Effector memory CD4-positive, alpha-beta T cell (primary cell): ENCODE measurements around the gene ARGLU1.

ENCODE experiments used
- DNase-seq, 3 donors: peaks; one replicate each; pipeline ENCODE4 v3.0.0-alpha.2; 2020
- H3K27ac ChIP-seq: 2 replicates; pipeline ENCODE4 v1.7.0; 2013; ENCODE audit warnings: mild to moderate bottlenecking, low read length, moderate library complexity; ENCODE audit not compliant: insufficient read depth, poor library complexity, severe bottlenecking
- H3K27me3 ChIP-seq: replicated peaks from 2 replicates; pipeline ENCODE4 v1.7.0; 2013; ENCODE audit warnings: mild to moderate bottlenecking, low read length; ENCODE audit not compliant: insufficient read depth, control insufficient read depth, poor library complexity, severe bottlenecking
- H3K36me3 ChIP-seq: 2 replicates; pipeline ENCODE4 v1.7.0; 2013; ENCODE audit warnings: mild to moderate bottlenecking, low read length, moderate library complexity; ENCODE audit not compliant: control insufficient read depth, insufficient read depth
- H3K4me1 ChIP-seq: 2 replicates; pipeline ENCODE4 v1.7.0; 2013; ENCODE audit warnings: low read length, mild to moderate bottlenecking; ENCODE audit not compliant: control insufficient read depth, insufficient read depth, poor library complexity, severe bottlenecking
- H3K4me3 ChIP-seq: 2 replicates; pipeline ENCODE4 v1.7.0; 2013; ENCODE audit warnings: low read length, low read depth, mild to moderate bottlenecking; ENCODE audit not compliant: insufficient read depth, poor library complexity, severe bottlenecking
- H3K9me3 ChIP-seq: 2 replicates; pipeline ENCODE4 v1.7.0; 2013; ENCODE audit warnings: mild to moderate bottlenecking, low read length, moderate library complexity; ENCODE audit not compliant: control insufficient read depth

Gene ARGLU1

GRCh38 chr13:106588367-106588766, 20.4 kb upstream of the ARGLU1 start:
- Histone ChIP-seq H3K4me3 (no peak overlapping the region), H3K36me3 (no peaks in the 10 kb centered on the region), H3K27me3 (no peaks in the 10 kb centered on the region), H3K9me3 (peaks cover 7% of the 10 kb centered on the region), H3K27ac (no peak overlapping the region), H3K4me1 (no peaks in the 10 kb centered on the region)
- no peak for DNase-seq

- H3K27ac ChIP-seq = no peak overlapping the region
- DNase-seq = no peak
- peaks cover 7% of the 10 kb centered on the region for H3K9me3 ChIP-seq
These were observed 19.9 kb upstream of the ARGLU1 start for GRCh38 chr13:106587787-106588186.

DNA sequence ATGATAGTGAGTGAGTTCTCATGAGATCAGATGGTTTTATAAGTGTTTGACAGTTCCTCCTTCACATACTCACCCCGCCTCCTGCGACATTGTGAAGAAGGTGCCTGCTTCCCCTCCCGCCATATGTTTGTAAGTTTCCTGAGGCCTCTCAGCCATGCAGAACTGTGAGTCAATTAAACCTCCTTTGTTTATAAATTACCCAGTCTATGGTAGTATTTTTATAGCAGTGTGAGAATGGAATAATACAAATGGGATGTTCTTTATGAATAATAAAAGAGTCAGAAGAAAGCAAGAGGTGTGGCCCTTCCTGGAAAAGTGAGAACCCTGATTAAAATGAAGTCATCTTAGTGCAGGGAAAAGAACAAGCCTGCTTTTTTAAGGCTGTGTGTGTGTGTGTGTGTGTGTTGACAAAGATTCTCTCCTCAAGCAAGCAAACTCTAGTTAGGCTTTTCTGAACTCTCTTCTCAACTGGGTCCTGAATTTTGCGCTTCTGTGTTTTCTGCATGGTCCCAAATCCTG, 18.8 kb upstream of the ARGLU1 start:
- Histone ChIP-seq H3K36me3 (no peaks in the 10 kb centered on the region), H3K27me3 (no peaks in the 10 kb centered on the region), H3K9me3 (peaks cover 7% of the 10 kb centered on the region), H3K4me1 (no peaks in the 10 kb centered on the region), H3K4me3 (no peak overlapping the region), H3K27ac (no peak overlapping the region)
- no peak for DNase-seq

More at GRCh38 chr13:106587787-106588186, 19.9 kb upstream of the ARGLU1 start:
- Histone ChIP-seq H3K36me3 (no peaks in the 10 kb centered on the region), H3K4me1 (no peaks in the 10 kb centered on the region), H3K4me3 (no peak overlapping the region), H3K27me3 (no peaks in the 10 kb centered on the region)

DNA sequence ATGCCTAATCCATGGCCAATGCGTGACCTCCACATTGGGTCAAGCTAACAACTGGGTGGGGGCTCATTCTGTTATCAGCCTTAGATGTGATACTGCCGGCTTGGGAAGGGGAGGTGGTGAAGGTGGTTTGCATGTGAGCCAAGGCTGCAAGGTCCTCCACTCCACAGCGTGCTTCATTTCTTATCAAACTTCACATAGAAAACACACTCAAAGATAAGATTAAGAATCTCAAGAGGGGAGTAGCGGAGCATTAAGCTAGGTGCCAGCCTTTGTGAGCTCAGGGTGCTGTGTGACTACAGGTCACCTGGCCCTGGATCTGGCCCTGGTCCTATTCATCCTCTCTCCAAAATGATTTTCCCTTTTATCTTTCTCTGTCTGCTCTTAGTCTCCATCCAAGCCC, 13.3 kb upstream of the ARGLU1 start:
- DNase-seq = no peak
- H3K27me3 ChIP-seq = no peaks in the 10 kb centered on the region

DNA sequence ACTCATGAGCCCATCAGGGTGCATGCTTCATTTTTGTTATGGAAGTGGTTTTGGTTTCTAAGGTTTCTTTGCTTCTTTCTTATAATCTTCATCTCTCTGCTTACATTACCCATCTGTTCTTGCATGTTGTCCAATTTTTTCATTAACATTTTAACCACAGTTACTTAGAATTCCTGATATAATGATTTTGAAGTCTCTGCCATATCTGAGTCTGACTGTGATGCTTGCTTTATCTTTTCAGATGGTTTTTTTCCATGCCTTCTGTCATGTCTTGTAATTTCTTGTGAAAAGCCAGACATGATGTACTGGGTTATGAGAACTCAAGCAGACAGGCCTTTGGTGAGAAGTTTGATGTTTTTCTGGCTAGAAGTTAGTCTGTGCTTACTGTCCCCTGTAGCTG, 8.0 kb upstream of the ARGLU1 start:
- Histone ChIP-seq H3K4me3 (no peak overlapping the region), H3K36me3 (no peaks in the 10 kb centered on the region), H3K27ac (no peak overlapping the region), H3K4me1 (no peaks in the 10 kb centered on the region), H3K9me3 (no peaks in the 10 kb centered on the region), H3K27me3 (no peaks in the 10 kb centered on the region)
- no peak for DNase-seq

More for the DNA sequence above, 13.3 kb upstream of the ARGLU1 start:
- Histone ChIP-seq H3K9me3 (peaks cover 7% of the 10 kb centered on the region), H3K4me3 (no peak overlapping the region), H3K4me1 (no peaks in the 10 kb centered on the region), H3K36me3 (no peaks in the 10 kb centered on the region), H3K27ac (no peak overlapping the region)

DNA sequence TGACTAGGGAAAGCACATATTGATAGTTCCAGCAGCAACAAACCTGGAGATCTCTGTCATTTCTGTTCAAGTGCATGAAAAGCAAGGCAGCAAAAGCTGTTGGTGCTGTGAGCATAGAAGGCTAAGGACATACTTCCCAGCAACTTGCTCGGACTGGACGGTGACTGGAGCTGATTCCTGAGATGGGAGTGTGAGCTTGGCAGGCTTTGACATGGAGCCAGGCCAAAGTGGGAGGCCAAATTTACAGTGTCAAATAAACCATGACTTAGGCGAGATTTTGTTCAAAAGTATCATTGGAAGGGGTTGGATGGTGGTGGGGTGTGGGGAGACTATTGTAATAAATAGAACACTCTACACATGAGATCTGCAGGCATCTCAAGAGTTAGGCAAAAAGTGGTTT, 5.9 kb upstream of the ARGLU1 start:
- Histone ChIP-seq H3K27me3 (no peaks in the 10 kb centered on the region), H3K4me1 (no peaks in the 10 kb centered on the region), H3K9me3 (no peaks in the 10 kb centered on the region), H3K27ac (no peak overlapping the region), H3K36me3 (no peaks in the 10 kb centered on the region), H3K4me3 (no peak overlapping the region)
- no peak for DNase-seq

GRCh38 chr13:106573284-106573846, 5.4 kb upstream of the ARGLU1 start:
- Histone ChIP-seq H3K4me1 (peaks cover 3% of the 10 kb centered on the region), H3K9me3 (no peaks in the 10 kb centered on the region), H3K4me3 (no peak overlapping the region), H3K27ac (no peak overlapping the region), H3K27me3 (no peaks in the 10 kb centered on the region), H3K36me3 (no peaks in the 10 kb centered on the region)
- no peak for DNase-seq

DNA sequence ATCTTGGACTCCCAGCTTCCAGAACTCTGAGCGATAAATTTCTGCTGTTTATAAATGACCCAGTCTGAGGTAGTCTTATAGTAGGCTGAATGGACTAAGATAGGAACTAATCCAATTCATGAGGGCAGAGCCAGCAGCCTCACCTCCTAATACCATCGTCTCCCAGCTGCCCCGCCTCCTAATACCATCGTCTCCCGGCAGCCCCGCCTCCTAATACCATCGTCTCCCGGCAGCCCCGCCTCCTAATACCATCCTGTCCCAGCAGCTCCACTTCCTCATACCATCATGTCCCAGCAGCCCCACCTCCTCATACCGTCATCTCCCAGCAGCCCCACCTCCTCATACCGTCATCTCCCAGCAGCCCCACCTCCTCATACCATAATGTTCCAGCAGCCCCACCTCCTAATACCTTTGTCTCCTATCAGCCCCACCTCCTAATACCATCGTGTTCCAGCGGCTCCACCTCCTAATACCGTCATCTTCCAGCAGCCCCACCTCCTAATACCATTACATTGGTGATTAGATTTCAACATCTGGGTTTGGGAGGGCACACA, 2.4 kb upstream of the ARGLU1 start:
- H3K4me3 ChIP-seq = no peak overlapping the region
- H3K9me3 ChIP-seq = no peaks in the 10 kb centered on the region
- no peaks in the 10 kb centered on the region for H3K36me3 ChIP-seq
- H3K4me1 ChIP-seq = peaks cover 15% of the 10 kb centered on the region
- no peak overlapping the region for H3K27ac ChIP-seq
- no peaks in the 10 kb centered on the region for H3K27me3 ChIP-seq
- peak; percentile 56 to 77 (median 63) for DNase-seq

DNA sequence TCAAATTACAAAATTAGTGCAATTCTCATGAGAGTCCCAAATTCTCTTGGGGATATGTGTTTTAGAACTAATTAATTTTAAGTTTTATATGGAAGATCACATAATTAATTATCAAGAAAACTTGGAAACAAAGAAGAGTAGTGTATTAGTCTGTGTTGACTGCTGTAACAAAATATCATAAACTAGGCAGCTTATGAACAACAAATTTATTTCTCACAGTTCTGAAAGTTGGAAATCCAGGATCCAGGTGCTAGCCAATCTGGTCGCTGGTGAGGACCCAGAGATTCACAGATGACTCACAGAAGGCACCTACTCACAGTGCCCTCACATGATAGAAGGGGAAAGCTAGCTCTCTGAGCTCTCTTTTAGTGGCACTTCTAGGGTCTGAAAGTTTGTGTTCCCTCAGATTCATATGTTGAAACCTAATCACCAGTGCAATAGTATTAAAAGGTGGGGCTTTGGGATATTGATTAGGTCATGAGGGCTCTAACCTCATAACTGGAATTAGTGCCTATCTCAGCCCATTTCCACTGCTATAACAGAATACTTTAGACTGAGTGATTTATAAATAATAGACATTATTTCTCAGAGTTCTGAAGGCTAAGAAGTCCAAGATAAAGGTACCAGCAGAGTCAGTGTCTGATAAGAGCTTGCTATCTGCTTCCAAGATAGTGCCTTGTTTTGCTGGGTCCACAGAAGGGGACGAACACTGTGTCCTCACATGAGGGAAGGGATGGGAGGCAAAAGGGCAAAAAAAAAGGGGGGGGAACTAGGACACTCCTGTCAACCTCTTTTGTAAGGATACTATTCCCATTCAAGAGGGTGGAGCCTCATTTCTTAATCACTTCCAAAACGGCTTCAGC, 1.5 kb upstream of the ARGLU1 start:
- no peak for DNase-seq
- Histone ChIP-seq H3K36me3 (no peaks in the 10 kb centered on the region), H3K27ac (no peak overlapping the region), H3K9me3 (no peaks in the 10 kb centered on the region), H3K4me1 (peaks cover 16% of the 10 kb centered on the region), H3K27me3 (no peaks in the 10 kb centered on the region), H3K4me3 (no peak overlapping the region)
